ENCODE data around the gene PPM1H.

DNA sequence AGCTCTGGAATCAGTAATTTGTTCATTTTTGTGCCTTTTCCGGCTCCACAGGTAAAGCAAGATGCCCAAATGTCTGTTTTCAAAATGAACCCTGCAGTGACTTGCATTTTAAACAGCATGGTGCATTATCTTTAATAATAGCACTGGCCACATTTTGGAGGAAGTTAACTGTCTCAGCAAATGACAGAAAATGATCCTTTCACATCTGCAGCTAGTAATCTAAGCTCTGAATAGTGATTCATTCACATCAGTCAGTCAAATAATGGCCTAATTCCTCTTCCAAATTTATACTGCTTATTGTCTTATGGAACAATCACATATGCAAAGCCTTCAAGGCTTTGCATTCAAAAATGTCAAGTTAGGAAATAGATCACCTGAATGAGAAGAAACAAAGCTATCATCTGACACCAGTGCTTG is 75.6 kb downstream of the PPM1H start:
- TF ChIP-seq EZH2 (IDR thresholded peaks at IDR 0.05): no peak
- TF ChIP-seq POLR2AphosphoS5 (IDR thresholded peaks at IDR 0.05; ENCODE audit: borderline replicate concordance, low read depth, low read length): no peak

Measured in SK-N-MC (cell line).